Gastroesophageal sphincter (tissue), 4 donors: Measurements from ENCODE around the gene BAAT. TPM values are rescaled to one million over a fixed set of nuclear protein-coding genes. Genes with fewer than 3 reads are reported as not detected.

ENCODE experiments used
- ATAC-seq: fragments of 150-250 bp; one replicate; pipeline ENCODE4 v1.9.1; 2016; ENCODE audit warnings: mild to moderate bottlenecking, moderate library complexity
- H3K27ac ChIP-seq, 4 donors: fragments of 200-600 bp; sonication (generic) in 3 of 4; 1 replicate in 3 of 4; 2 replicates in 1 of 4; pipeline ENCODE4 v1.5.1; 2016 to 2019
- H3K27me3 ChIP-seq: fragments of 200-600 bp; sonication (generic); one replicate; pipeline ENCODE4 v1.5.1; 2019
- H3K36me3 ChIP-seq, 2 donors: fragments of 200-600 bp; sonication (generic); one replicate each; pipeline ENCODE4 v1.5.1; 2019; ENCODE audit warnings: control low read depth in 1 of 2
- H3K4me1 ChIP-seq, 3 donors: fragments of 200-600 bp; sonication (generic); 1 replicate in 2 of 3; 2 replicates in 1 of 3; pipeline ENCODE4 v1.5.1; 2016 to 2019; ENCODE audit warnings: control low read depth in 2 of 3
- H3K4me3 ChIP-seq, 2 donors: fragments of 200-600 bp; sonication (generic); one replicate each; pipeline ENCODE4 v1.5.1; 2019; ENCODE audit warnings: mild to moderate bottlenecking in 1 of 2, moderate library complexity in 1 of 2
- H3K9me3 ChIP-seq, 3 donors: fragments of 200-600 bp; sonication (generic); one replicate each; pipeline ENCODE4 v1.5.1; 2017 to 2019; ENCODE audit warnings: control low read depth in 2 of 3
- CTCF ChIP-seq, 4 experiments: fragments of 200-600 bp in 2 of 4; fragments of 450-650 bp in 2 of 4; sonication (generic) in 1 of 4; IDR thresholded peaks; one replicate each; pipeline ENCODE4 v1.5.1; 2017 to 2019; ENCODE audit warnings: antibody characterized with exemption in 4 of 4, mild to moderate bottlenecking in 2 of 4, moderate library complexity in 2 of 4
- EP300 ChIP-seq: sonication (generic); formaldehyde crosslinking; IDR thresholded peaks from one replicate; pipeline ENCODE4 v1.6.1; 2017; ENCODE audit warnings: antibody characterized with exemption, mild to moderate bottlenecking
- POLR2A ChIP-seq, 2 donors: fragments of 450-650 bp; IDR thresholded peaks; one replicate each; pipeline ENCODE4 v1.6.1; 2017; ENCODE audit warnings: antibody characterized with exemption in 2 of 2, mild to moderate bottlenecking in 2 of 2, moderate library complexity in 1 of 2
- POLR2AphosphoS5 ChIP-seq: sonication (generic); formaldehyde crosslinking; IDR thresholded peaks from one replicate; pipeline ENCODE4 v1.6.1; 2017; ENCODE audit warnings: antibody characterized with exemption
- WGBS, 2 donors: methylation state at CpG; one replicate each; pipeline ENCODE4 v1.1.5; 2018; ENCODE audit warnings: low coverage in 1 of 2; 5-methylcytosine and 5-hydroxymethylcytosine counted together
- total RNA-seq, 4 donors: library from RNA; depleted of rRNA; stranded (reverse); fragments of >200 nt; gene quantifications; one replicate each; pipeline ENCODE4 v1.1.0, GENCODE V29; 2016

The BAAT gene
- total RNA-seq, 4 donors from 2014 or later, result 0.25 TPM; not detected in 3

DNA sequence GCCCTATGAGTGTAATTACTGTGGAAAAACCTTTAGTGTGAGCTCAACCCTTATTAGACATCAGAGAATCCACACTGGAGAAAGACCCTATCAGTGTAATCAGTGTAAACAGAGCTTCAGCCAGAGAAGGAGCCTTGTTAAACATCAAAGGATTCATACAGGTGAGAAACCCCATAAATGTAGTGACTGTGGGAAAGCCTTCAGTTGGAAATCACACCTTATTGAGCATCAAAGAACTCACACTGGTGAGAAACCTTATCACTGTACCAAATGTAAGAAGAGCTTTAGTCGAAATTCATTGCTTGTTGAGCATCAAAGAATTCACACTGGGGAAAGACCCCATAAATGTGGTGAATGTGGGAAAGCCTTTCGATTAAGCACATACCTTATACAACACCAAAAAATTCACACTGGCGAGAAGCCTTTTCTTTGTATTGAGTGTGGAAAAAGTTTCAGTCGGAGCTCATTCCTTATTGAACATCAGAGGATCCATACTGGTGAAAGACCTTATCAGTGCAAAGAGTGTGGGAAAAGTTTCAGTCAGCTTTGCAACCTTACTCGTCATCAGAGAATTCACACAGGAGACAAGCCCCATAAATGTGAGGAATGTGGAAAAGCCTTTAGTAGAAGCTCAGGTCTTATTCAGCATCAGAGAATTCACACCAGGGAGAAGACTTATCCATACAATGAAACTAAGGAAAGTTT is 23.7 kb upstream of the BAAT start:
- no peak for TF ChIP-seq POLR2A (IDR thresholded peaks at IDR 0.05)
- peaks cover 11 to 100% (median 32%) of the 10 kb centered on the region in 3 donors for H3K9me3 ChIP-seq
- H3K27ac ChIP-seq, result no peak overlapping the region
- no peaks in the 10 kb centered on the region for H3K27me3 ChIP-seq
- no peak for ATAC-seq
- 94 to 100% methylated on average over 5 of the region's 5 CpGs for WGBS, 2 donors
- no peak overlapping the region for H3K4me3 ChIP-seq
- H3K36me3 ChIP-seq, result peaks cover 36 to 69% of the 10 kb centered on the region in 2 donors
- H3K4me1 ChIP-seq, result no peaks in the 10 kb centered on the region

GRCh38 chr9:101403516-101404285 is 18.9 kb upstream of the BAAT start:
- no peak overlapping the region for H3K27ac ChIP-seq
- ATAC-seq, result no peak
- H3K4me3 ChIP-seq, result no peak overlapping the region
- no peak for TF ChIP-seq POLR2AphosphoS5
- TF ChIP-seq EP300, result no peak
- no peak for TF ChIP-seq POLR2A (IDR thresholded peaks at IDR 0.05)
- no peak for TF ChIP-seq CTCF (IDR thresholded peaks at IDR 0.05)
- peaks cover 8 to 26% (median 10%) of the 10 kb centered on the region in 3 donors for H3K4me1 ChIP-seq
- H3K9me3 ChIP-seq, result peaks cover 9 to 63% (median 15%) of the 10 kb centered on the region in 3 donors
- H3K36me3 ChIP-seq, result peaks cover 34 to 88% of the 10 kb centered on the region in 2 donors
- H3K27me3 ChIP-seq, result no peaks in the 10 kb centered on the region
- WGBS, 2 donors, result 87 to 95% methylated on average over 5 to 9 of the region's 9 CpGs

GRCh38 chr9:101400120-101400519 is 15.3 kb upstream of the BAAT start:
- peak overlapping the region in 1 of 2 donors; percentile 69 for H3K4me3 ChIP-seq
- no peaks in the 10 kb centered on the region for H3K27me3 ChIP-seq
- peaks cover 0 to 27% (median 0%) of the 10 kb centered on the region in 3 donors for H3K9me3 ChIP-seq
- TF ChIP-seq EP300 (no peak), POLR2A (IDR thresholded peaks at IDR 0.05) (no peak), POLR2AphosphoS5 (no peak), CTCF (IDR thresholded peaks at IDR 0.05) (no peak)
- peak overlapping the region in 1 of 4 donors; percentile 92 for H3K27ac ChIP-seq
- H3K36me3 ChIP-seq, result peaks cover 12 to 52% of the 10 kb centered on the region in 2 donors
- 26 to 43% methylated on average over 4 to 5 of the region's 5 CpGs for WGBS, 2 donors
- no peak for ATAC-seq
- peaks cover 8 to 53% (median 10%) of the 10 kb centered on the region in 3 donors for H3K4me1 ChIP-seq

DNA sequence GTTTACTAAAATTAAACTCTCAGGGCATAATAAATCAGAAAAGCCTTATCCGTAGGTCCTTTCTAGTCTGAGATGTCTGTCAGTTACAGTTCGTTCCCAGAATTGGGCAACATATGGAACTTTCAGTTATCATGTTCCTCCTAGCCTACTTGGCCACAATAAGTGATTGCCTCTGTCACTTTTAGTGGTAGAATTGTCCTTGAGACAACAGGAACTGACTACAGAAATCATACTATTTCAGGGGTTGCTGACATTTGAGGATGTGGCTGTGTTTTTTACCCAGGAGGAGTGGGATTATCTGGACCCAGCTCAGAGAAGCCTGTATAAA is 14.8 kb upstream of the BAAT start:
- TF ChIP-seq CTCF (IDR thresholded peaks at IDR 0.05), result no peak
- no peak for TF ChIP-seq POLR2AphosphoS5
- no peak for TF ChIP-seq POLR2A (IDR thresholded peaks at IDR 0.05)
- TF ChIP-seq EP300, result no peak

DNA sequence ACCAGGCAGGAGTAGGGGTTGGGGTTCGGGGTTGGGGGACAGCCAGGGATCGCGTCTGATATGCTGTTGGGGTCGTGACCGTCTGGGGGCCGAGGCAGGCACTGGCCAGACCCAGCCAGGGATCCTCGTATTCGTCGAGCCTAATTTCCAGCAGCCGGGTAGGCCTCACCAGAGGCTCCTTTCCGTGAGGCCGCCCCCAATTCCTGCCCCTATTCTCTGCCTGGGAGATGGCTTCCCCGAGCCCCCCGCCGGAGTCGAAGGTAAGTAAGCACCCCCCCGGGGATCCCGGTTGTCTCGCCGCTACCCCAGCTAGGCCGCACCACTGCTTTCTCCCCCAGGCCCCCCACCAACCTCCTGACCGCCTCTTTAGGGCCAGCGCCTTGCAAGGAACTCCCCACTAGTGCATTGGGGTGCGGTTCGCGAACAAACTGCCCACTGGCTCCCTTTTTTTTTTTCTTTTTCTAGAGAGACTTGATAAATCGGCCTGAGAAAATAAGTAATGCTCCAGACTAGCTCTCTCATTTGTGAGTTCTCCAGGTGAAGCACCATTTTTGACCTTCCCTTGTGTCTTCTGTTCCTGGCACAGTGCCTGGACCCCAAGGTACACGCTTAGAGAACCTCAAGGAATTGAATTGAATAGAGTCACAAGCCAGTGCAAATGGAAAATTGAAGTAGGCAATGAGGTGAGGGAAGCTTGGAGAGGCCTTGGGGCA is 14.3 kb upstream of the BAAT start:
- Histone ChIP-seq H3K4me3 (peak overlapping the region; percentile 56 to 69), H3K36me3 (peaks cover 6 to 42% of the 10 kb centered on the region in 2 donors), H3K27me3 (no peaks in the 10 kb centered on the region), H3K27ac (peak overlapping the region; percentile 32 to 92 (median 88)), H3K9me3 (peaks cover 0 to 17% (median 0%) of the 10 kb centered on the region in 3 donors), H3K4me1 (peaks cover 8 to 54% (median 10%) of the 10 kb centered on the region in 3 donors)
- TF ChIP-seq POLR2A (IDR thresholded peaks at IDR 0.05) (no peak), POLR2AphosphoS5 (no peak), CTCF (IDR thresholded peaks at IDR 0.05) (no peak), EP300 (no peak)
- ATAC-seq, result no peak
- WGBS, 2 donors, result no CpG with 5 or more reads among the region's 28 CpGs

More for the DNA sequence above, 14.8 kb upstream of the BAAT start:
- ATAC-seq, result no peak
- H3K4me3 ChIP-seq, result peak overlapping the region; percentile 56 to 69
- H3K36me3 ChIP-seq, result peaks cover 10 to 47% of the 10 kb centered on the region in 2 donors
- peak overlapping the region in 3 of 4 donors; percentile 85 to 92 (median 90) for H3K27ac ChIP-seq
- WGBS, 2 donors, result 10 to 14% methylated on average over 2 of the region's 2 CpGs
- H3K9me3 ChIP-seq, result peaks cover 0 to 22% (median 0%) of the 10 kb centered on the region in 3 donors
- peaks cover 8 to 54% (median 10%) of the 10 kb centered on the region in 3 donors for H3K4me1 ChIP-seq
- H3K27me3 ChIP-seq, result no peaks in the 10 kb centered on the region
